Upper lobe of left lung (tissue), 4 donors: ENCODE data around the gene PTCH2.

ENCODE experiments used
- CTCF ChIP-seq, 6 experiments: fragments of 450-650 bp in 4 of 6; fragments of 200-600 bp in 2 of 6; sonication (generic) in 2 of 6; IDR thresholded peaks; one replicate each; pipeline ENCODE4 v1.5.1; 2016 to 2019; ENCODE audit warnings: antibody characterized with exemption in 6 of 6
- EP300 ChIP-seq, 4 donors: sonication (generic); formaldehyde crosslinking; IDR thresholded peaks; one replicate each; pipeline ENCODE4 v1.5.1; 2017; ENCODE audit warnings: antibody characterized with exemption in 4 of 4, control low read depth in 2 of 4
- POLR2A ChIP-seq, 4 donors: fragments of 450-650 bp; IDR thresholded peaks; one replicate each; pipeline ENCODE4 v1.5.1; 2016 to 2017; ENCODE audit warnings: antibody characterized with exemption in 4 of 4, mild to moderate bottlenecking in 2 of 4
- POLR2AphosphoS5 ChIP-seq, 2 donors: sonication (generic); formaldehyde crosslinking; IDR thresholded peaks; one replicate each; pipeline ENCODE4 v1.5.1; 2017; ENCODE audit warnings: antibody characterized with exemption in 2 of 2

GRCh38 chr1:44874155-44874554 is 31.1 kb upstream of the PTCH2 start:
- TF ChIP-seq POLR2A (IDR thresholded peaks at IDR 0.05) (no peak), CTCF (IDR thresholded peaks at IDR 0.05) (no peak), POLR2AphosphoS5 (IDR thresholded peaks at IDR 0.05) (no peak), EP300 (IDR thresholded peaks at IDR 0.05) (no peak)
